ENCODE data around the gene SDK2. TPM values are rescaled to one million over a fixed set of nuclear protein-coding genes. Genes with fewer than 3 reads are reported as not detected.

SDK2 gene
- total RNA-seq, 3 donors from 2014 or later (not counting 1 experiment from before 2014, with no cell fraction given): 0.41 to 0.90 (median 0.49) TPM

DNA sequence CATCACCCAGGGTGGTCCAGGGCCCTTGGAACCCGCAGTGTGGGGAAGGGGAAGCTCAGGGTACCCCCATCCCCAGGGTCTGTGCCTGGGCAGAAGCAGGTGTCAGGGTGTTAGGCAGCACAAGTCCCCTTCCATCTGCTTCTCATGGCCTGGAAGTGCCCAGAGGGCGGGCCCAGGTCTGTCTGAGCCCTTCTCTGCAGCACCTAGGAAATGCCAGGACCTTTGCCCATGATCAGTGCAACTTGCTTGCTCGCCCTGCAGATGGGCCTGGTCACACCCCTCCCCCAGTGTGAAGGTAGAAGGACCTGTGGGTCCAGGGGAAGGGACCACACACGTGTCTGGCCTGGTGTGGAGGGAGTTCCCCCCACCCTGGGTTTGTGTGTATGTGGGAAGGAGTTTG is 174.9 kb downstream of the SDK2 start:
- Mint-ChIP-seq H3K27ac (no peak overlapping the region), H3K9me3 (no peaks in the 10 kb centered on the region), H3K4me1 (peaks cover 15% of the 10 kb centered on the region in 2 donors), H3K36me3 (no peaks in the 10 kb centered on the region), H3K4me3 (no peak overlapping the region), H3K27me3 (ENCODE audit: low read depth in 2 of 2) (peaks cover 13 to 16% of the 10 kb centered on the region in 2 donors)
- no peak overlapping the region for H3K27ac ChIP-seq (ENCODE audit: low read length)
- no peaks in the 10 kb centered on the region for H3K27me3 ChIP-seq (ENCODE audit: control insufficient read depth, insufficient read depth, low read length)
- TF ChIP-seq, protein P1, sequence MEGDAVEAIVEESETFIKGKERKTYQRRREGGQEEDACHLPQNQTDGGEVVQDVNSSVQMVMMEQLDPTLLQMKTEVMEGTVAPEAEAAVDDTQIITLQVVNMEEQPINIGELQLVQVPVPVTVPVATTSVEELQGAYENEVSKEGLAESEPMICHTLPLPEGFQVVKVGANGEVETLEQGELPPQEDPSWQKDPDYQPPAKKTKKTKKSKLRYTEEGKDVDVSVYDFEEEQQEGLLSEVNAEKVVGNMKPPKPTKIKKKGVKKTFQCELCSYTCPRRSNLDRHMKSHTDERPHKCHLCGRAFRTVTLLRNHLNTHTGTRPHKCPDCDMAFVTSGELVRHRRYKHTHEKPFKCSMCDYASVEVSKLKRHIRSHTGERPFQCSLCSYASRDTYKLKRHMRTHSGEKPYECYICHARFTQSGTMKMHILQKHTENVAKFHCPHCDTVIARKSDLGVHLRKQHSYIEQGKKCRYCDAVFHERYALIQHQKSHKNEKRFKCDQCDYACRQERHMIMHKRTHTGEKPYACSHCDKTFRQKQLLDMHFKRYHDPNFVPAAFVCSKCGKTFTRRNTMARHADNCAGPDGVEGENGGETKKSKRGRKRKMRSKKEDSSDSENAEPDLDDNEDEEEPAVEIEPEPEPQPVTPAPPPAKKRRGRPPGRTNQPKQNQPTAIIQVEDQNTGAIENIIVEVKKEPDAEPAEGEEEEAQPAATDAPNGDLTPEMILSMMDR (IDR thresholded peaks at IDR 0.05): no peak
- intact Hi-C loops (cut with micrococcal nuclease): no loop called here
- H3K4me3 ChIP-seq (ENCODE audit: low read length): no peak overlapping the region
- H3K36me3 ChIP-seq (ENCODE audit: control insufficient read depth, insufficient read depth, low read length): no peaks in the 10 kb centered on the region
- H3K9me3 ChIP-seq (ENCODE audit: control insufficient read depth, insufficient read depth, low read length): peaks cover 5% of the 10 kb centered on the region
- WGBS (ENCODE audit: insufficient coverage): 73% methylated on average over 4 of the region's 4 CpGs
- peaks cover 22% of the 10 kb centered on the region for H3K4me1 ChIP-seq (ENCODE audit: control insufficient read depth, insufficient read depth, low read length)
- ATAC-seq: no peak
- no peak for DNase-seq

DNA sequence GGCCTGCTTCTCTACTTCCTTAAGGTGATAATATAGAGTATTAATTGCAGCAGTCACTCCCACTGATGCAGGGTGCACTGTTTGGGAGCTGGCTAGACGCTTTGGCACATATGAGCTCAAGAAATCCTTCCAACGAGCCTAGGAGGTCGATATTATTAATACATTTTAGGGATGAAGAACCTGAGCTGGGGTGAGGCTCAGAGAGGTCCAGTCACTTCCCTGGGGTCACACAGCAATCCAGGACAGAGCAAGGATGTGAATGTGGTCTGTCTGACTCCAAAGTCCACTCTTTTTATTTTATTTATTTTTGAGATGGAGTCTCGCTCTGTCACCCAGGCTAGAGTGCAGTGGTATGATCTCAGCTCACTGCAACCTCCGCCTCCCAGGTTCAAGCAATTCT is 176.0 kb downstream of the SDK2 start:
- no peak overlapping the region for H3K4me3 Mint-ChIP-seq
- TF ChIP-seq, protein P1 (IDR thresholded peaks at IDR 0.05): no peak
- H3K27me3 Mint-ChIP-seq (ENCODE audit: low read depth in 2 of 2): peaks cover 5 to 13% of the 10 kb centered on the region in 2 donors
- H3K36me3 Mint-ChIP-seq: no peaks in the 10 kb centered on the region
- H3K4me1 Mint-ChIP-seq: peaks cover 7% of the 10 kb centered on the region in 2 donors
- no peaks in the 10 kb centered on the region for H3K9me3 Mint-ChIP-seq
- H3K9me3 ChIP-seq (ENCODE audit: control insufficient read depth, insufficient read depth, low read length): peaks cover 5% of the 10 kb centered on the region
- no peaks in the 10 kb centered on the region for H3K36me3 ChIP-seq (ENCODE audit: control insufficient read depth, insufficient read depth, low read length)
- intact Hi-C loops (cut with micrococcal nuclease): no loop called here
- H3K27ac Mint-ChIP-seq: no peak overlapping the region
- WGBS (ENCODE audit: insufficient coverage): 89% methylated on average over 5 of the region's 5 CpGs
- no peak overlapping the region for H3K4me3 ChIP-seq (ENCODE audit: low read length)
- ATAC-seq: no peak
- peaks cover 19% of the 10 kb centered on the region for H3K4me1 ChIP-seq (ENCODE audit: control insufficient read depth, insufficient read depth, low read length)
- no peak overlapping the region for H3K27ac ChIP-seq (ENCODE audit: low read length)
- DNase-seq: no peak
- no peaks in the 10 kb centered on the region for H3K27me3 ChIP-seq (ENCODE audit: control insufficient read depth, insufficient read depth, low read length)

DNA sequence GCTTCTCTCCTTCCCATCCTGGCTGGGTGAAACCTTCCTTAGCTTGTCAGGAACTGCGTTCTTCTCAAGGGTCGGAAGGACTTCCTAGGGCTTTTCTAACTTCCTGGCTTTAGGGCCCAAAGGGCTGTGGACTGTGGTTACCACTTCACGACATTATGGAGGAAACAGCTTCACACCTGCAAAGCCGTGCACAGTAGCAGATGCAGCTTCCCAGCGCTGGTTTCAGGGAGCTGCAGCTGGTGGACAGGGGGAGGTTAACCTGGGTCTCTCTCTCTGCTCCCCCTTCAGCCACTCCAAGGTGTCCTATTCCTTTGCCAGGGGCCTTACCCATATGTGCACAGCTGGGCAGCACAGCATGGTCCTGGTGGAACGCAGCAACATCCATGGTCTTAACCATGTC is 176.6 kb downstream of the SDK2 start:
- Histone ChIP-seq H3K27me3 (ENCODE audit: control insufficient read depth, insufficient read depth, low read length) (no peaks in the 10 kb centered on the region), H3K9me3 (ENCODE audit: control insufficient read depth, insufficient read depth, low read length) (peaks cover 5% of the 10 kb centered on the region), H3K27ac (ENCODE audit: low read length) (no peak overlapping the region), H3K4me3 (ENCODE audit: low read length) (no peak overlapping the region), H3K4me1 (ENCODE audit: control insufficient read depth, insufficient read depth, low read length) (peaks cover 14% of the 10 kb centered on the region), H3K36me3 (ENCODE audit: control insufficient read depth, insufficient read depth, low read length) (no peaks in the 10 kb centered on the region)
- no peak overlapping the region for H3K27ac Mint-ChIP-seq
- no peak for DNase-seq
- H3K27me3 Mint-ChIP-seq (ENCODE audit: low read depth in 2 of 2): peaks cover 0 to 10% of the 10 kb centered on the region in 2 donors
- H3K36me3 Mint-ChIP-seq: no peaks in the 10 kb centered on the region
- intact Hi-C loops (cut with micrococcal nuclease): no loop called here
- no peaks in the 10 kb centered on the region for H3K9me3 Mint-ChIP-seq
- ATAC-seq: no peak
- no peak overlapping the region for H3K4me3 Mint-ChIP-seq
- peaks cover 2% of the 10 kb centered on the region in 2 donors for H3K4me1 Mint-ChIP-seq
- TF ChIP-seq, protein P1 (IDR thresholded peaks at IDR 0.05): no peak
- WGBS (ENCODE audit: insufficient coverage): 24% methylated on average over 6 of the region's 6 CpGs

DNA sequence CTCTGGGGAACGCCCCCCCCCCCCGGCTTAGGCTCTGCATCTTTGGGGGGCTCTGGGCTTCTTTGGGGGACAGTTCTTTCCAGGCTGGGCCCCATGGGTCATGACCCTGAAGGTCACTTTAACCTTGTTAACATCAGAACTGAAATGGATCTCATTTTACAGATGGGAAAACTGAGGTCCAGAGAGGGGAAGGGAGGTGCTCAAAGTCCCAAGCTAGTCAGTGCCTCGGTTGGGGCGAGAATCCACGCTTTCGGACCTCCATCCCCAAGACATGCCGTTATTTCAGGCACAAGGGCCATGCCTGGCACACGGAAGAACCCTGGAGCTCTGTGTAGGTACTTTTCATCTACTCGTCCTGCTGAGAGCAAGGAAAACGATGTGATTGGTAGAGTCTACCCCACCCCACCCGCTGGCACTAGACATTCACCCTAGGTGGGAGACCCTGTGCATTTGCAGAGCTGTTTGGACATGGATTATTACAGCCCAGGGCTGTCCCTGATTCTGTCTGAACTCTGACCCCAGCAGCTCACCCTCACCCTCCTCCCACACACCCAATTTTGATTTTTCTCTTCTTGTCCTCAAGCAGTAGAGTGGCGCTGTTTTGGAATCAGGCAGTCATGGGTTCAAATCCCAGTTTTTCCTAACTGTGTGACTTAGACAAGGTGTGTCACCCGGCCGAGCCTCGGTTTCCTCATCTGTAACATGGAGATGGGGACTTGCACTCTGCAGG is 177.4 kb downstream of the SDK2 start:
- intact Hi-C loops (cut with micrococcal nuclease): no loop called here
- Histone ChIP-seq H3K4me1 (ENCODE audit: control insufficient read depth, insufficient read depth, low read length) (peaks cover 7% of the 10 kb centered on the region), H3K4me3 (ENCODE audit: low read length) (no peak overlapping the region), H3K9me3 (ENCODE audit: control insufficient read depth, insufficient read depth, low read length) (no peaks in the 10 kb centered on the region), H3K27me3 (ENCODE audit: control insufficient read depth, insufficient read depth, low read length) (no peaks in the 10 kb centered on the region), H3K27ac (ENCODE audit: low read length) (no peak overlapping the region), H3K36me3 (ENCODE audit: control insufficient read depth, insufficient read depth, low read length) (no peaks in the 10 kb centered on the region)
- WGBS (ENCODE audit: insufficient coverage): 88% methylated on average over 15 of the region's 15 CpGs
- no peak for ATAC-seq
- no peaks in the 10 kb centered on the region for H3K4me1 Mint-ChIP-seq
- no peaks in the 10 kb centered on the region for H3K36me3 Mint-ChIP-seq
- no peaks in the 10 kb centered on the region for H3K9me3 Mint-ChIP-seq
- no peak overlapping the region for H3K4me3 Mint-ChIP-seq
- DNase-seq: no peak
- TF ChIP-seq, protein P1 (IDR thresholded peaks at IDR 0.05): no peak
- H3K27me3 Mint-ChIP-seq (ENCODE audit: low read depth in 2 of 2): peaks cover 0 to 9% of the 10 kb centered on the region in 2 donors
- H3K27ac Mint-ChIP-seq: no peak overlapping the region
